HG03378 (cell line): Measurements from ENCODE around the gene MALL.
"Not testable (repeated sequence)": the region's sequence is repeated elsewhere in the genome, so short reads cannot be mapped to it uniquely, and the experiment has no call there.

Experiments
- ATAC-seq: cut with Tn5 transposase; IDR thresholded peaks from one replicate; pipeline ENCODE4 v1.9.1; 2021; ENCODE audit warnings: mild to moderate bottlenecking, moderate library complexity; ENCODE audit not compliant: unreplicated experiment

Gene MALL

GRCh38 chr2:110121052-110121334 is 5.4 kb upstream of the MALL start:
- no peak for ATAC-seq

- ATAC-seq = no peak
Measured at GRCh38 chr2:110120171-110121051, 4.8 kb upstream of the MALL start.

GRCh38 chr2:110116033-110116710 is 550 bp upstream of the MALL start:
- no peak for ATAC-seq

GRCh38 chr2:110114831-110115255 is 779 bp downstream of the MALL start:
- no peak for ATAC-seq

GRCh38 chr2:110113961-110114591 is 1.5 kb downstream of the MALL start:
- ATAC-seq = no peak

GRCh38 chr2:110108291-110108690 is 7.3 kb downstream of the MALL start:
- ATAC-seq = not testable (repeated sequence)

- no peak for ATAC-seq
Measured at GRCh38 chr2:110107092-110108079, 8.2 kb downstream of the MALL start.

- ATAC-seq = no peak
Measured at GRCh38 chr2:110106642-110107041, 9.0 kb downstream of the MALL start.

- no peak for ATAC-seq
Measured at GRCh38 chr2:110105608-110106467, 9.8 kb downstream of the MALL start.

GRCh38 chr2:110105183-110105582 is 10.4 kb downstream of the MALL start:
- no peak for ATAC-seq

GRCh38 chr2:110104025-110104771 is 11.4 kb downstream of the MALL start:
- ATAC-seq = no peak

- no peak for ATAC-seq
Measured at GRCh38 chr2:110103061-110103961, 12.3 kb downstream of the MALL start.

GRCh38 chr2:110101901-110102803 is 13.5 kb downstream of the MALL start:
- no peak for ATAC-seq

GRCh38 chr2:110101280-110101844 is 14.3 kb downstream of the MALL start:
- no peak for ATAC-seq

GRCh38 chr2:110100880-110101279 is 14.7 kb downstream of the MALL start:
- not testable (repeated sequence) for ATAC-seq

- ATAC-seq = no peak
Measured at GRCh38 chr2:110100480-110100879, 15.1 kb downstream of the MALL start.
